NCI-H2196 (cell line): ENCODE data around the gene CIBAR2.

ENCODE experiments used
- DNase-seq: peaks from one replicate; lab custom pipeline; 2025; ENCODE audit not compliant: unreplicated experiment; lab: John Stamatoyannopoulos, UW

The CIBAR2 gene

GRCh38 chr16:85112364-85112763 is at the start of gene CIBAR2:
CIBAR2 (minus strand) TSS chr16:85112472; CDS start chr16:85112352, 120 bp downstream.
- DNase-seq = peak; percentile 53

DNA sequence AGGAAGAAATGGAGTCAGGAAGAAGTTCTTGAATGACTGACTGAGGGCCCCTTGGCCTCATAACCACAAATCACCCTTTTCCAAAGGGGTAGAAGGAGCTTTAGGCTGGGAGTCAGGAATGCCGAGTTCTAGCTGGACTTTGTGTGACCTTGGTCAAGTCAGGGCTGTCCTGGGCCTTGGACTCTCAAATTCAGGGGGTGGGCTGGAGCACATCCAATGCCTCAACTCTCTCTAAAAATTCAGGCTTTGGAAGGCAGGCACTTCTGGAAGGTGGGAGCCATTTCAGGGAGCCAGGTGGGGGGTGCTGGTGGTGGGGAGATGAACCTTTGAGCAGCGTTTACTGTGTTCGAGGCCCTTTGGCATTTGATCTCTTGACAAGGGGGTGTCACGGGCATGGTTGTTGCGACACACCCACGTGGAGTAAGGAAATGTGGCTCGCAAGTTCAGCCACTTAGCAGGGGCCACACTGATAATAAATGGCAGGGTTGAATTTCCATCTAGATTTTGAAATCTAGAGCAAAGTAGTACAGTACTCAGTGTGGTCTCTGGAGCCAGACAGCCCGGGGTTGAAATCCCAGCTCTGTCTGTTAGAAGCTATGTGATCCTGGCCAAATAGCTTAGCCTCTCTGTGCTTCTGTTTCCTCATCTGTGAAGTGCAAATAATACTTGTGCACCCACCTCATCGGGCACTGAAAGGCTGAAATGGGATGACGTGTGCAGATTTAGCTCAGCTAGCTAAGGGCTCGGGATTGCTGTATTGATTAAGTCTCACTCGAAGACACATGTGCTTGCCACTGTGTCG is 47.1 kb upstream of the CIBAR2 start:
- DNase-seq = no peak

- DNase-seq = no peak
Measured at GRCh38 chr16:85158743-85159178, 46.5 kb upstream of the CIBAR2 start.

DNA sequence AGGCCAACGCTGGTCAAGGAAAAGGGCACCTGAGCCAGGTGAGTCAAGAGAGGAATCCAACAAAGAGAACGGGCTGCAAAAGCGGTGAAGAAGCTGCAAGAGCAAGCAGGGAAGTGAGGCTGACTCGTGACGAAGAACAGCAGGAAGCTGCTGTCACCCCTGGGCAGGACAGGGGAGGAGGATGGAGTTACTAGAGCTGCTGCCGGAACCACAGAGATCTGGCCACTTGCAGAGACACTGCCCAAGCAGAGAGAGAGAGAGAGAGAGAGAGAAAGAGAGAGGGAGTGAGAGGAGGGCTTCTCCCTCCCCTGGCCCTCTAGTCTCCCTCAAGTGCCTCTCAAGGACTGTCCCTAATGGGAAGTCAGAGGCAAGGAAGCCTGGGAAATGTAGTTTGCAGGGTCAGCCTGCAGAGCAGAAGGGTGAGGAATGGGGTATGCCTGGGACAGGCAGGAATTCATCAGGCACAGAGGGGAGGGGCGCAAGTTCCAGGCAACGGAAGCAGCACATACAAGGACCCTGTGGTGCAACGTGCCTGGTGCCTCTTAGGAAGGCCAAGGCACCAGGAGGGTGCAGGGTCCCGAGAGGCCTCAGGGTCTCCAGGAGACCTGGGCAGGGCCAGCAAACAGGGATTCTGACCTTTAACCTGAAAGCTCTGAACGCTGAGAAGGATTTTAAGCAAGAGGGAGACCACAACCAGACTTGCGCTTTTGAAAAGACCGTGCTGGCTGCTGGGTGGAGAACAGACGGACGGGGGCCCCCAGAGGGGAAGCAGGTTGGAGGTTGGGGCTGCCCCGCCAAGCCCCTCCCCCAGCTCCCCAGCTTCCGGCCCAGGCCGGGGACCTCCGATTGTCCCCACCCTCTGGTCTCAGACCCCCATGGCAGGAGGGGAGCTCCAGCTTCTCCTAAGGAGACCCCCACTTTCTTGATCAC is 45.8 kb upstream of the CIBAR2 start:
- DNase-seq = peak; percentile 3

DNA sequence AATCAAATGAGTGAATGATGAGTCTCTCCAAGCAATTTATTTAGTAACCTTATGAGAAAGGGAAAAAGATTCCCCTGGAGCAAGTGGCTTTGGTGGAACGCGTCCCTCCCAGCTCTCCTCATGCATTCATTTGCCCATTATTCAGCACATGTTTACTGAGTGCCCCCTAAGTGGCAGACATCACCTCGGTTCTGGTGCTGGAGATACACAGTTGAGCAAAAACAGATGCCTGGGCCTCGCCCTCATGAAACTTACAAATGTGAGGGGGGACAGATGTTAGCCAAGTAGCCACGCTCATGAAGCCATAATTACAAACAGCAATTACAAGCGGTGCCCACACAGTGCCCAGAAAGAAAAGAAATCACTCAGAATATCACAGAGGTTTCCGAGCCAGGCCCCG is 45.1 kb upstream of the CIBAR2 start:
- DNase-seq = no peak

- DNase-seq = no peak
Measured at GRCh38 chr16:85156869-85157268, 44.6 kb upstream of the CIBAR2 start.

GRCh38 chr16:85156440-85156839 is 44.2 kb upstream of the CIBAR2 start:
- no peak for DNase-seq

- peak; percentile 17 for DNase-seq
Measured at GRCh38 chr16:85153656-85154091, 41.4 kb upstream of the CIBAR2 start.

DNA sequence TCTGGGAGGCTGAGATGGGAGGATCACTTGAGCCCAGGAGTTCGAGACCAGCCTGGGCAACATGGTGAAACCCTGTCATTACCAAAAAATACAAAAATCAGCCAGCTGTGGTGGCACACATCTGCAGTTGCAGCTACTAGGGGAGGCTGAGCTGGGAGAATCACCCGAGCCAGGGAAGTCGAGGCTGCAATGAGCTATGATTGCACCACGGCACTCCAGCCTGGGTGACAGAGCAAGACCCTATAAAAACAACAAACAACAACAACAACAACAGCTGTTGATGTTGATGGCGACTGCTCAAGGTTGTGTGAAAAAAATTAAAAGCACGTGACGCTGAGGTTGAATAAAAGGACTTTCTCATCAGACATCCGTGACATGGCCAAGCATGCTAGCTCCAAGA is 40.8 kb upstream of the CIBAR2 start:
- no peak for DNase-seq

GRCh38 chr16:85152414-85153030 is 40.2 kb upstream of the CIBAR2 start:
- peak; percentile 30 for DNase-seq

DNA sequence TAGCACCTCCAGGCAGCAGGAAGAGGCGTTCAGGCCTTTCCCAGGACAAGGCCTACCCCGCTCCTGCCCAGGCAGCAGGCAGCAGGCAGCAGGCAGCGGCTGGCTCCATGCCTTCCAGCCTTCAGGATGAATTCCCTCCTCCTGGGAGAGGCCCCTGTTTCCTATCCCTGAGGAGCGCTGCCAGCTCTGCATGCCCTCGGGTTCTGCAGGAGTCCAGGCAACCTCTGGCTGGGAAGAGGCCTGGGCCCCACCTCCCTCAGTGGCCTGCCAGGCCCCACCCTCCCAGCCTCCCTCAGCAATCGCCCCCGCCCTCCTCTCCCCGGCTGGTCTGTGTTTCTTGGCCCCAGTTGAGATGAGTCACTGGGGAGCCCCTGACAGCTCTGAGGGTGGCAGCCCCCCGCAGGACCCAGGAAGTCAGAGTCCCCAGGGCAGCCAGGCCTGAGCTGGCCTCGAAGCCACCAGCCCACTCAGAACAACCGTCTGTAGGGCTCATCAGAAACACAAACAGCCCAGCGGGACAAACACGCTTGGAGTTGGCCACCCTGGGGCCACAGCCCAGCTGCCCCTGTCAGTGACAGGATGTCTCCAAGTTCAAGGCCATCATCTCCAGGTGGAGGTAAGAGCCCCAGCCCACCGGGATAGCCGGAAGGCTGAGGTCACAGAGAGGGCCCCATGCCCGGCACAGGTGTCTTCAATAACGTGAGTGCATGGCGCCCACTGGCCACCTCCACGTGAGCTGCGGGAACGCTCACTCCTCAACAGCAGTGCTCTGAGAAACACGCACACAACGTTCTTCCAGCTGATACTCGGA is 39.5 kb upstream of the CIBAR2 start:
- DNase-seq = peak; percentile 24

DNA sequence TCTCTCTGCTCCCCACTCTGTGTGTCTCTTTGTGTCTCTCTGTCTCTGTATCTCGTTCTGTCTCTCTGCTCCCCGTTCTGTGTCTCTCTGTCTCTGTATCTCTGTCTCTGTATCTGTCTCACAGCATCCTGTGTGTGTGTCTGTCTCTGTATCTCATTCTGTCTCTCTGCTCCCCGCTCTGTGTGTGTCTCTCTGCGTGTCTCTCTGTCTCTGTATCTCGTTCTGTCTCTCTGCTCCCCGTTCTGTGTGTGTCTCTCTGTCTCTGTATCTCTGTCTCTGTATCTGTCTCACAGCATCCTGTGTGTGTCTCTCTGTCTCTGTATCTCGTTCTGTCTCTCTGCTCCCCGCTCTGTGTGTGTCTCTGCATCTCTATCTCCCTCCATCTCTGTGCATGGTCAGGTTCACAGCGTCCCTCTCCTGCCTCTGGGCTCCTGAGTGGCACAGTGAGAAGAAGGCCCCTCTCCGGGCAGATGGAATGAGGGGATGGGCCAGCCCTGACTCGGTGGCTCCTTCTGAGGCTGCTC is 38.9 kb upstream of the CIBAR2 start:
- DNase-seq = no peak

DNA sequence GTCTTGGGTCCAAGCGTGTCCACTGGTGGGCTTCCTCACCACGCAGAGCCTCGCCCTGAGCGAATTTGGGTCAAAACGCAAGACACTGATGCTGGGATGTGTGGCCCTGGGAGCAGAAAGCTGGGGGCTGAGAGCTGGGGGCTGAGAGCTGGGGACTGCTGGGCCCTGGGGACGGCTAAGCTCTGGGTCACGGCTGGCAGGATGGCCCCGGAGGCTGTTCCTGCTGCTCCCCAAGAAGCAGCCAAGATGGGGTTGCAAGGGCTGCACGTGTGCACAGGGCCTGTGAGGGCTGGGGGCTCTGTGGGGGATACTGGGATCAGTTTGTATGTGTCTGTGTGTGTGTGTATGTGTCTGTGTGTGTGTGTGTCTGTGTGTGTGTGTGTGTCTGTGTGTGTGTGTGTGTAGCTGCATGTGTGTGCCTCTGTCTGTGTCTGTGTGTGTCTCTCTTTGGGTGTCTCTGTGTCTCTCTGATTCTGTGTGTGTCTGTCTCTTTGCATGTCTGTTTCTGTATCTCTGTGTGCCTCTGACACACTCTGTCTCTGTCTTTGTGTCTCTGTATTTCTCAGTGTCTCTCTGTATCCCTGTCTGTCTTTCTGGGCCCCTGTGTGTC is 38.2 kb upstream of the CIBAR2 start:
- no peak for DNase-seq

DNA sequence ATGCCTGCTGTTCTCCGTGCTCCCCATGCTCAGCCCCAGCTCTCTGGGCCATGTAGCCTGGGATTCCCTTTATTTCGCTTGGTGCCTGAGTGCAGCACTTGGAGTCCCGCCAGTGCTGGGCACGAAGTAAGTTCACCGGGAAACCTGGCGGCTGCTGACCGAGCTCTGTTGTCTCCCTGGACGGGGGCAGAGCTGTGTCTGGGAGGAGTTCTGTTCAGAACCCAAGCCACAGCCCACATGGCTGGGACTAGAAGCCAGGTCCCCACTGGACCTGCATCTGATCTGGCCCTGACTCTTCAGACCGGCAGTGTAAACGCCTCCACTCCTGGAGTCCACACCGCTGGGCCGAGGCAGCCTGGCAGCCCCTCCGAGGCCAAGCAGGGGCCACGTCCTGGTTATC is 37.5 kb upstream of the CIBAR2 start:
- DNase-seq = no peak

DNA sequence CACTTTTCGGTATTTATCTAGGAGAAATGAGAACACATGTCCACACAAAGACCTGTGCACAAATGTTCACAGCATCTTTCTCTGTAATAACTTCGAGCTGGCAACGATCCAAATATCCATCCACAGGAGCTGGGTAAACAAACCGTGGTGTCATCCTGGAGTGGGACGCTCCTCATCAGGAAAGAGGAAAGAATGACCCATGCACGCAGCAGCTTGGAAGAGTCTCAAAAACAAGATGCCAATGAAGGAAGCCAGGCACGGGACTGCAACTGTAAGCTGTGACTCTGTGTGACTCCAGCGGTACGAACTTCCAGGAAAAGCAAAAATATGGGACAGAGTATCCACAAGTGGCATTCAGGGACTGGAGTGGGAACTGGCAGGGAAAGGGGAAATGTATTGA is 36.7 kb upstream of the CIBAR2 start:
- DNase-seq = no peak

DNA sequence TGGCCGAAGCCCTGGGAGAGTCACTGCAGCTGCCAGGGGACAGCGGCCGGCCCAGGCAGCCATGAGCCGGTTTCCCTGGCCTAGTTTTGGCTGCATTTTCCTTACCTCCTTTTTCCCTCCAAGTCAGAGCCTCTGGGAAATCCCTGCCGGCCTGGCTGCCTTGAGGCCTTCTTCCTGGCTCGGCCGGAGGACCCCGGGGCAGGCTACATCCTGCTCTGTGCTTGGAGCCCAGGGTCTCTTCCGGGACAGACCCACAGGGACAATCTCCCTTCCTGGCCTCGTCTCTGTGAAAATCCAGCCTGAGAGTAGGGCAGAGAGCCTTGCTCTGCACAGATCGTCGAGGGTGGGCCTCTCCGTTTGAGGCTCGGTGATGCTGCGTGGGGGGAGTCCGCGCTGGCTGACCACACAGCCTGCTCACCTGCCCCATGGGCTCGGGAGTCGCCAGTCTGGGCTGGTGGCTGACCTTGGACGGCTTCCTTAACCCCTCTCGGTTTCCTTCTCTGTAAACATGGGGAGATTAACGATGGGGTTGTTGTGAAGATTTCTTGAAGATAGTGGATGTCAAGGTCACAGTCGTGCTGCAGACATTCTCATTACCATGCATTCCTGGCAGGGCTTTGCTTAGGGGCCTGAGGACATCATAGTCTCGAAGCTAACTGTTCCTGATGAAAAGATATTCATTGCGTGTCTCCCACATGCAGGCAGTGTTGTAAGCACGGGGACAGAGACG is 34.8 kb upstream of the CIBAR2 start:
- no peak for DNase-seq

DNA sequence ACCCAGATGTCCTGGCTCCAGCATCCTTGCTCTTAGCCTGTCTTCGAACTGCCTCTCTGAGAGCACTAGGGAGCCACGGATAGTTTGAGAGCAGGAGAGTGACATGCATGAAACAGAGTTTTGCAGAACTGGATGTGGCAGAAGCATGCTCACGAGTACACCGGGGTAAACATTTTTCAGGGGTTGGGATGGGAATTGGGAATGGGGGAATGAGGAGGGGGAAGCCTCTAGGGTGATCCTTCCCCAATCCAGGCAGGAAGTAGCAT is 34.2 kb upstream of the CIBAR2 start:
- DNase-seq = no peak

DNA sequence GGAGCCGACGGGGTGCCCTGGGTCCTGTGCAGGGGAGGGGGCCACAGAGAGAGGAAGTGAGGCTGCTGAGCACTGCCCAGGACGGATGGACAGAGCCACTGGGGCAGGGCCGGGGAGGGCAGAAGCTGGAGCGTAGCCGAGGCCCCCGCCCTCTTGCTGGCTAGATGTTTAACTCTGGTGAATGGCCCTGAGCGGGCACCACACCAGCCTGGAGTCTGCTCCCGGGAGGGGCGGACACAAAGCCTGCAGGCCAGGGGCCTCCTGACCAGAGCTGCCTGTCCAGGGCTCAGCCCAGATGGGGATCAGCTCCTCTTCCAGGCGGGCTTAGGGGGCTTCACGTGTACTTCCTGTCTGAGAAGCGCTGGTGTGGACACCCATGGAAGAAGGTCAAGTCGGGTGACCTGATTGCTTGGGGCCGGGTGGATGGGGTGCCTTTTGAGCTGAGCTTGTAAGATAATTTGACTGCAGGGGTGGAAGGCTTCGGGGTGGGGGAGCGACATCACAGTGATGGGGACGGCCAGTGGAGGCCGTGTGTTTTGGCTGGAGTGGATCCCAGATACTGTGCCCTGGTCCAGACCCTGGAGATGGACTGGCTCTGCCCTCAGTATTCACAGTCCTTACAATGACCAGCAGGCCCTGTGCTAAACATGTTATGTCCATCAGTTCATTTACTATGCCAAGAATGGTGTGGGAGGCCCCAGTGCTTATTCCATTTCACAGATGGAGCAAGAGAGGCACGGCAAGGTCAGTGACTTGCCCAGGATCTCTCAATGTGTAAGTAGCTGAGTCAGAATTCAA is 33.7 kb upstream of the CIBAR2 start:
- DNase-seq = no peak

DNA sequence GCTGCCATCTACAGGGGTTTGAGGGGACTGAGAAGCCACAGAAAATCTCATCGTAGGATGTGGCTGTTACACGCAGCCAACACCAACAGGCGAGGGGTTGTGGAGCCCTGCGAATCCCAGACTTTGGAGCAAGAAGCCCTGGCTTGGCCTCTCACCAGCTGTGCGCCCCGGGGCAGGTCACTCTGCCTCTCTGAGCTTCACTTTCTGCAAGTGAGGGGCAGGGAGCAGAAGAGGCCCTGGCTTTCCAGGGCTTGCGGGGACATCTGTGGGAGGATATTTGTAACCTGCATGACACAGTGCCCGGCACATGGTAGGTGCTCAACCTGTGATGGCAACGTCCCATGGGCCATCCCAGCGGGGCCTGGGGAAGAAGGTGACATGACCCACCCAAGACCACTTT is 32.9 kb upstream of the CIBAR2 start:
- no peak for DNase-seq
